K562 (cell line): ENCODE data around the gene EFCAB10. TPM values are rescaled to one million over a fixed set of nuclear protein-coding genes. Genes with fewer than 3 reads are reported as not detected.
"Not testable (repeated sequence)": the region's sequence is repeated elsewhere in the genome, so short reads cannot be mapped to it uniquely, and the experiment has no call there.

Experiments used
- ATAC-seq: fragments of 200-7000 bp; cut with Tn5 transposase; 3 replicates; pipeline ENCODE4 v1.9.1; 2020; ENCODE audit warnings: moderate library complexity
- BruUV-seq: library from RNA; stranded (reverse); fragments of 400-500 nt; replicated peaks from 2 replicates; lab custom pipeline; 2021; lab: Mats Ljungman, UMichigan
- CTCF ChIA-PET: fragments of 300-600 bp; formaldehyde crosslinking; extraction: SDS; loops from one replicate; lab custom pipeline; 2021; ENCODE audit warnings: low intra/inter-chr PET ratio; lab: Yijun Ruan, JAX
- POLR2A ChIA-PET: fragments of 300-600, 350-650 bp; sonication (Branson Sonifier 250); formaldehyde crosslinking; extraction: SDS; loops from one replicate; lab custom pipeline; 2021; ENCODE audit warnings: antibody characterized with exemption, inconsistent platforms; lab: Yijun Ruan, JAX
- DNase-seq, 4 experiments: peaks; one replicate each; pipeline versions ENCODE4 v3.0.0 to v3.0.0-alpha.2; 2011 to 2018; ENCODE audit warnings: low spot score in 3 of 4, mixed read lengths in 3 of 4; ENCODE audit errors: extremely low read depth in 1 of 4
- FAIRE-seq: peaks from 2 replicates; lab custom pipeline; 2011; peaks lifted over from hg19 to GRCh38; lab: Jason Lieb, UNC
- H2AFZ ChIP-seq: 2 replicates; pipeline ENCODE4 v1.6.0; 2011; ENCODE audit warnings: low read depth, low read length, control low read depth, inconsistent platforms
- H3K27ac ChIP-seq: fragments of 200-600 bp; 3 replicates; pipeline ENCODE4 v1.8.0; 2011; ENCODE audit warnings: low read depth, mild to moderate bottlenecking, control low read depth, inconsistent platforms, low read length, moderate library complexity, mixed read lengths; ENCODE audit errors: extremely low read depth
- H3K27me3 ChIP-seq, 2 experiments: fragments of 300-600 bp in 1 of 2; 2 replicates in 1 of 2; 3 replicates in 1 of 2; pipeline versions ENCODE4 v1.6.0 to v1.8.0; 2011; ENCODE audit warnings: inconsistent platforms in 2 of 2, low read length in 2 of 2, mild to moderate bottlenecking in 1 of 2, mixed read lengths in 1 of 2, moderate library complexity in 1 of 2; ENCODE audit not compliant: control insufficient read depth in 2 of 2, insufficient read depth in 2 of 2
- H3K36me3 ChIP-seq: fragments of 300-600 bp; 3 replicates; pipeline ENCODE4 v1.8.0; 2011; ENCODE audit warnings: mild to moderate bottlenecking, low read length, inconsistent platforms; ENCODE audit not compliant: control insufficient read depth, insufficient read depth
- H3K4me1 ChIP-seq, 2 experiments: fragments of 200-600 bp in 1 of 2; replicated peaks in 1 of 2; 2 replicates in 1 of 2; 3 replicates in 1 of 2; pipeline versions ENCODE4 v1.5.1 to v1.8.0; 2011; ENCODE audit warnings: inconsistent platforms in 2 of 2, low read length in 2 of 2, mild to moderate bottlenecking in 1 of 2, mixed read lengths in 1 of 2, moderate library complexity in 1 of 2; ENCODE audit not compliant: control insufficient read depth in 2 of 2, insufficient read depth in 2 of 2
- H3K4me2 ChIP-seq: 2 replicates; pipeline ENCODE4 v1.6.1; 2011; ENCODE audit warnings: low read length, control low read depth, inconsistent platforms, mixed read lengths; ENCODE audit not compliant: insufficient read depth
- H3K4me3 ChIP-seq: fragments of 200-600 bp; sonication (generic), shearing (Covaris generic); 2 replicates; pipeline ENCODE4 v1.5.1; 2016; ENCODE audit warnings: control low read depth, inconsistent platforms
- H3K79me2 ChIP-seq: fragments of 200-600 bp; 3 replicates; pipeline ENCODE4 v1.8.0; 2011; ENCODE audit warnings: low read length, inconsistent platforms; ENCODE audit not compliant: control insufficient read depth, insufficient read depth
- H3K9ac ChIP-seq, 2 experiments: 2 replicates each; pipeline versions ENCODE4 v1.6.0 to v1.6.1; 2011; ENCODE audit warnings: low read depth in 2 of 2, low read length in 2 of 2, control low read depth in 1 of 2, inconsistent platforms in 1 of 2, mild to moderate bottlenecking in 1 of 2, mixed read lengths in 1 of 2; ENCODE audit not compliant: insufficient read depth in 1 of 2
- H3K9me1 ChIP-seq: one replicate; pipeline ENCODE4 v1.6.0; 2011; ENCODE audit warnings: inconsistent platforms, mild to moderate bottlenecking, low read length, moderate library complexity; ENCODE audit not compliant: control insufficient read depth, insufficient read depth
- H3K9me3 ChIP-seq: replicated peaks from 2 replicates; pipeline ENCODE4 v1.5.1; 2011; ENCODE audit warnings: low read depth, low read length, inconsistent platforms; ENCODE audit not compliant: control insufficient read depth, insufficient read depth
- H4K20me1 ChIP-seq: replicated peaks from 2 replicates; pipeline ENCODE4 v1.6.1; 2011; ENCODE audit warnings: low read length, inconsistent platforms, mixed read lengths; ENCODE audit not compliant: control insufficient read depth, insufficient read depth
- ZKSCAN1 ChIP-seq: fragments of 150-350 bp; IDR thresholded peaks from 2 replicates; pipeline ENCODE4 v1.6.1; 2016; ENCODE audit warnings: low read depth, low read length
- ZNF277 ChIP-seq: fragments of 250-450 bp; sonication (Bioruptor Pico); IDR thresholded peaks from 2 replicates; pipeline ENCODE4 v1.8.0; 2022; ENCODE audit warnings: inconsistent platforms, mild to moderate bottlenecking, moderate library complexity, borderline replicate concordance
- WGBS: fragments of 100-300 bp; shearing (Covaris generic); methylation state at CpG from one replicate; pipeline ENCODE4 v1.1.6; 2016; ENCODE audit warnings: low coverage, mixed read lengths; ENCODE audit not compliant: insufficient coverage; ENCODE audit errors: missing lambda C conversion rate; 5-methylcytosine and 5-hydroxymethylcytosine counted together
- in situ Hi-C: fragments of 300-500 bp; cut with MboI; formaldehyde crosslinking; loops from 4 replicates; pipeline ENCODE4 v1.15.0; 2018; ENCODE audit warnings: inconsistent platforms, mixed read lengths
- intact Hi-C: fragments of 100-400 bp; cut with micrococcal nuclease; formaldehyde crosslinking; loops from 2 replicates; pipeline ENCODE4 v1.14.2; 2022
- polyA plus RNA-seq, 8 experiments: library from polyadenylated mRNA; depleted of rRNA in 4 of 8; stranded (reverse) in 5 of 8; unstranded in 3 of 8; fragments of >200 nt; fragmentation: Nextera tagmentation in 2 of 8; fragmentation: Illumina TruSeq in 1 of 8; extraction: Ambion mirVana in 2 of 8; extraction: Trizol in 1 of 8; gene quantifications; 2 replicates each; pipeline versions ENCODE4 v1.2.1 to v1.2.3, GENCODE V29; 2011 to 2014; ENCODE audit warnings: inconsistent platforms in 1 of 8, missing spikeins in 1 of 8
- total RNA-seq, 7 experiments: library from RNA; depleted of rRNA in 6 of 7; stranded (reverse); fragments of >200 nt in 6 of 7; fragmentation: Illumina TruSeq in 2 of 7; extraction: Trizol in 2 of 7; gene quantifications; 2 replicates each; pipeline versions ENCODE4 v1.2.1 to v1.2.3, GENCODE V29; 2011 to 2021; ENCODE audit warnings: low replicate concordance in 1 of 7

The EFCAB10 gene
- total and polyA plus RNA-seq, 9 of the 15 experiments (the other 6 are each of a cell fraction or from before 2014, with no cell fraction given), result 5.0 to 21.4 (median 16.8) TPM

- no peaks in the 10 kb centered on the region for H3K9me3 ChIP-seq
- no peak for DNase-seq
- H3K9me1 ChIP-seq, result no peaks in the 10 kb centered on the region
- TF ChIP-seq ZNF277 (CRISPR knock-in tag), result no peak
- TF ChIP-seq ZKSCAN1, result peak; percentile 90
- H3K4me3 ChIP-seq, result peak overlapping the region; percentile 32
- H3K4me2 ChIP-seq, result peak overlapping the region; percentile 74
- peaks cover 0 to 11% of the 10 kb centered on the region in 2 experiments; a peak in 3 of 5 replicates for H3K4me1 ChIP-seq
- H4K20me1 ChIP-seq, result no peaks in the 10 kb centered on the region
- peak overlapping the region in 1 of 2 experiments; percentile 60; a peak in 2 of 4 replicates for H3K9ac ChIP-seq
- ChIA-PET CTCF (no interaction called here), POLR2A (interaction anchor here (0.8 to 3.5 kb wide), 3 partner anchors 11 to 16 kb away, joined by 4 to 12 read pairs (median 5); no protein-coding TSS in a partner anchor)
- 23% methylated on average over 3 of the region's 3 CpGs for WGBS
- intact Hi-C loops, result loop anchor here (10.0 kb wide), 1 partner anchor 335 kb away; no protein-coding TSS in a partner anchor
- peaks cover 3 to 8% of the 10 kb centered on the region in 2 experiments; a peak in 2 of 5 replicates for H3K27me3 ChIP-seq
- peak overlapping the region; percentile 90 for H2AFZ ChIP-seq
- no peaks in the 10 kb centered on the region for H3K36me3 ChIP-seq
- FAIRE-seq, result no peak
- peaks cover 5% of the 10 kb centered on the region; the same call in 1 of the 3 replicates for H3K79me2 ChIP-seq
- BruUV-seq, result no TSS peak
- ATAC-seq, result peak; percentile 11; the same call in 1 of the 3 replicates
- no peak overlapping the region for H3K27ac ChIP-seq
- in situ Hi-C loops, result no loop called here
Measured at GRCh38 chr7:105599551-105599950, 18.3 kb upstream of the EFCAB10 start.

GRCh38 chr7:105599080-105599479, 17.8 kb upstream of the EFCAB10 start:
- DNase-seq, H3K9me3 ChIP-seq, H2AFZ ChIP-seq, H3K9ac ChIP-seq, H3K27me3 ChIP-seq, H3K79me2 ChIP-seq, BruUV-seq, CTCF ChIA-PET, ATAC-seq, in situ Hi-C loops, H3K27ac ChIP-seq, H3K36me3 ChIP-seq, FAIRE-seq, H4K20me1 ChIP-seq, H3K4me2 ChIP-seq, H3K4me3 ChIP-seq, H3K9me1 ChIP-seq: not testable (repeated sequence)
- POLR2A ChIA-PET, result interaction anchor here (3.5 kb wide), 1 partner anchor 10 kb away, joined by 12 read pairs; no protein-coding TSS in a partner anchor
- intact Hi-C loops, result loop anchor here (10.0 kb wide), 1 partner anchor 334 kb away; no protein-coding TSS in a partner anchor
- H3K4me1 ChIP-seq, result peaks cover 0 to 12% of the 10 kb centered on the region in 2 experiments; a peak in 3 of 5 replicates
- WGBS, result 51% methylated on average over 8 of the region's 8 CpGs
